HL-60 (cell line): ENCODE results near the gene DEPDC1B.

ENCODE experiments used
- DNase-seq, 2 experiments: peaks; one replicate each; pipeline ENCODE4 v3.0.0-alpha.2; 2010 to 2020; ENCODE audit warnings: low read depth in 1 of 2, low spot score in 1 of 2
- H3K27ac ChIP-seq: fragments of 250-450 bp; sonication (Bioruptor Pico); replicated peaks from 2 replicates; pipeline ENCODE4 v1.5.1; 2020; ENCODE audit warnings: mild to moderate bottlenecking, moderate library complexity
- H3K27me3 ChIP-seq: fragments of 250-450 bp; sonication (Bioruptor Pico); 2 replicates; pipeline ENCODE4 v1.5.1; 2021; ENCODE audit warnings: mild to moderate bottlenecking, moderate library complexity; ENCODE audit not compliant: insufficient read depth, poor library complexity, severe bottlenecking
- H3K4me3 ChIP-seq: replicated peaks from 2 replicates; pipeline ENCODE4 v1.5.1; 2011; ENCODE audit warnings: mild to moderate bottlenecking, control low read depth, low read length; ENCODE audit not compliant: insufficient read depth
- GABPA ChIP-seq: IDR thresholded peaks from 2 replicates; pipeline ENCODE4 v1.6.1; 2012; ENCODE audit warnings: low read depth
- POLR2AphosphoS5 ChIP-seq: IDR thresholded peaks from 2 replicates; pipeline ENCODE4 v1.6.1; 2012; ENCODE audit warnings: low read depth
- SPI1 ChIP-seq: IDR thresholded peaks from 2 replicates; pipeline ENCODE4 v1.6.1; 2012; ENCODE audit warnings: low read depth, mild to moderate bottlenecking, borderline replicate concordance
- TF ChIP-seq, protein P1 (sequence below): IDR thresholded peaks from 2 replicates; pipeline ENCODE4 v1.6.1; 2012; ENCODE audit warnings: low read depth; ENCODE audit not compliant: insufficient replicate concordance
- TF ChIP-seq, protein P2 (sequence below): IDR thresholded peaks from one replicate; pipeline ENCODE4 v1.5.1; 2011; ENCODE audit warnings: low read length, control low read depth, inconsistent platforms; ENCODE audit not compliant: insufficient read depth

DEPDC1B gene

DNA sequence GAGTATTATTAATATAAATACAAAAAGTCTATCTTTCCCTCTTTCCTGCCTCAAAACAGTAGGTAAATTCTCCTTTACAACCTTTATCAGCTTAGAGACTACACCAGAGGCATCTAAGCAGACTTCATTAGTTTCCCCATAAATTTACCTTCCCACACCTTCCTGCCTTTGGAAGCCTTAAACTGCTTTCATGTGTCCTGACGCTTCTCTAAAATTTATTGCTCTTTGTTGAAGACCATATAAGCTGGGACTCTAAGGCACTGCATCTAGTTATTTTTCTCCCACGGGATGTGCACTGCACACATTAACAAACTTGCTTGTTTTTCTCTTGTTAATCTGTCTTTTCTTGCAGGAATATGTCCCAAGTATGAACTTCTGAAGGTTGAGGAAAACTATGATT is 51.8 kb downstream of the DEPDC1B start:
- no peak overlapping the region for H3K27ac ChIP-seq
- DNase-seq = no peak
- no peak overlapping the region for H3K4me3 ChIP-seq
- no peak for TF ChIP-seq GABPA
- TF ChIP-seq SPI1 = no peak
- TF ChIP-seq, protein P1, sequence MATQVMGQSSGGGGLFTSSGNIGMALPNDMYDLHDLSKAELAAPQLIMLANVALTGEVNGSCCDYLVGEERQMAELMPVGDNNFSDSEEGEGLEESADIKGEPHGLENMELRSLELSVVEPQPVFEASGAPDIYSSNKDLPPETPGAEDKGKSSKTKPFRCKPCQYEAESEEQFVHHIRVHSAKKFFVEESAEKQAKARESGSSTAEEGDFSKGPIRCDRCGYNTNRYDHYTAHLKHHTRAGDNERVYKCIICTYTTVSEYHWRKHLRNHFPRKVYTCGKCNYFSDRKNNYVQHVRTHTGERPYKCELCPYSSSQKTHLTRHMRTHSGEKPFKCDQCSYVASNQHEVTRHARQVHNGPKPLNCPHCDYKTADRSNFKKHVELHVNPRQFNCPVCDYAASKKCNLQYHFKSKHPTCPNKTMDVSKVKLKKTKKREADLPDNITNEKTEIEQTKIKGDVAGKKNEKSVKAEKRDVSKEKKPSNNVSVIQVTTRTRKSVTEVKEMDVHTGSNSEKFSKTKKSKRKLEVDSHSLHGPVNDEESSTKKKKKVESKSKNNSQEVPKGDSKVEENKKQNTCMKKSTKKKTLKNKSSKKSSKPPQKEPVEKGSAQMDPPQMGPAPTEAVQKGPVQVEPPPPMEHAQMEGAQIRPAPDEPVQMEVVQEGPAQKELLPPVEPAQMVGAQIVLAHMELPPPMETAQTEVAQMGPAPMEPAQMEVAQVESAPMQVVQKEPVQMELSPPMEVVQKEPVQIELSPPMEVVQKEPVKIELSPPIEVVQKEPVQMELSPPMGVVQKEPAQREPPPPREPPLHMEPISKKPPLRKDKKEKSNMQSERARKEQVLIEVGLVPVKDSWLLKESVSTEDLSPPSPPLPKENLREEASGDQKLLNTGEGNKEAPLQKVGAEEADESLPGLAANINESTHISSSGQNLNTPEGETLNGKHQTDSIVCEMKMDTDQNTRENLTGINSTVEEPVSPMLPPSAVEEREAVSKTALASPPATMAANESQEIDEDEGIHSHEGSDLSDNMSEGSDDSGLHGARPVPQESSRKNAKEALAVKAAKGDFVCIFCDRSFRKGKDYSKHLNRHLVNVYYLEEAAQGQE = no peak
- no peak for TF ChIP-seq POLR2AphosphoS5
- TF ChIP-seq, protein P2, sequence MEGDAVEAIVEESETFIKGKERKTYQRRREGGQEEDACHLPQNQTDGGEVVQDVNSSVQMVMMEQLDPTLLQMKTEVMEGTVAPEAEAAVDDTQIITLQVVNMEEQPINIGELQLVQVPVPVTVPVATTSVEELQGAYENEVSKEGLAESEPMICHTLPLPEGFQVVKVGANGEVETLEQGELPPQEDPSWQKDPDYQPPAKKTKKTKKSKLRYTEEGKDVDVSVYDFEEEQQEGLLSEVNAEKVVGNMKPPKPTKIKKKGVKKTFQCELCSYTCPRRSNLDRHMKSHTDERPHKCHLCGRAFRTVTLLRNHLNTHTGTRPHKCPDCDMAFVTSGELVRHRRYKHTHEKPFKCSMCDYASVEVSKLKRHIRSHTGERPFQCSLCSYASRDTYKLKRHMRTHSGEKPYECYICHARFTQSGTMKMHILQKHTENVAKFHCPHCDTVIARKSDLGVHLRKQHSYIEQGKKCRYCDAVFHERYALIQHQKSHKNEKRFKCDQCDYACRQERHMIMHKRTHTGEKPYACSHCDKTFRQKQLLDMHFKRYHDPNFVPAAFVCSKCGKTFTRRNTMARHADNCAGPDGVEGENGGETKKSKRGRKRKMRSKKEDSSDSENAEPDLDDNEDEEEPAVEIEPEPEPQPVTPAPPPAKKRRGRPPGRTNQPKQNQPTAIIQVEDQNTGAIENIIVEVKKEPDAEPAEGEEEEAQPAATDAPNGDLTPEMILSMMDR = no peak
- no peaks in the 10 kb centered on the region for H3K27me3 ChIP-seq

DNA sequence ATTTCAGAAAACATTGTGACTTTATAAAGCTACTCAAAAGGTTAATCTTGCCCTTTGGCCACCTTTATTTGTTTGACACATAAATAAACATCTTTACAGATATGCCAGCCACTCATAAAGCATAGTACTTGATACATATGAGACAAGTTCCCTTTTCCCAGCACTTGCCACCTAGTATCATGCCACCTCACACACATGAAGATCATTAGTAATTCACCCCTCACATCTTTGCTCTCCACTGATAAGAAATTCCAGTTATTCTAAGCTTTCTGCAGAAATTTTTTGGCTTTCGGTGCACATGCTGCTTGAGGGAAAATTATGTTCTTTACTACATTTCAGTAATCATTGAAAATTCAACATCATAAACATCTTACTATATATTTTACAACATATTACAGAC is 59.1 kb downstream of the DEPDC1B start:
- no peak for DNase-seq
- Histone ChIP-seq H3K27me3 (no peaks in the 10 kb centered on the region), H3K27ac (no peak overlapping the region), H3K4me3 (no peak overlapping the region)
- TF ChIP-seq, protein P1 = no peak
- TF ChIP-seq POLR2AphosphoS5 = no peak
- TF ChIP-seq, protein P2 = no peak
- TF ChIP-seq GABPA = no peak

DNA sequence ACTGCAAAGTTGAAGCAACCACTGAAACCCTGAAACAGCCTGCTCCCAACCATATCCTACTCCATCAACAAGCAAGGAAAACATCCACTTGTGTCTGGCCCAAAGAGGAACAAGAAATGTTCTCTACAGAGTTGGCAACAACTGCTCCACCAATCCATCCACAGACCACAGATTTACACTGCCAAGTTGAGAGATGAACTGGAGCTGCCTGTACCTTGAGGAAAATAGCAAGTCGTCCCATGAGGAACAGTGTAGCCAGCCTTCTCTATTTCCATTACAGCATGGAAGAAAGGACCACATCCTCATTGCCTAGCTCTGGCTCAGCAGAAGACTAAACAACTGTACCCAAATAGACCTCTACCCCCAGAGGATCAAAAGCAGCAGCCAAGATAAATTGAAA is 60.4 kb downstream of the DEPDC1B start:
- Histone ChIP-seq H3K27ac (no peak overlapping the region), H3K27me3 (no peaks in the 10 kb centered on the region), H3K4me3 (no peak overlapping the region)
- no peak for DNase-seq
- no peak for TF ChIP-seq GABPA
- TF ChIP-seq SPI1 = no peak
- TF ChIP-seq, protein P1 = no peak
- TF ChIP-seq, protein P2 = no peak
- no peak for TF ChIP-seq POLR2AphosphoS5
